Gastroesophageal sphincter (tissue), 4 donors: Measurements from ENCODE around the gene CEP164. TPM values are rescaled to one million over a fixed set of nuclear protein-coding genes. Genes with fewer than 3 reads are reported as not detected.

Experiments used
- ATAC-seq: fragments of 150-250 bp; one replicate; pipeline ENCODE4 v1.9.1; 2016; ENCODE audit warnings: mild to moderate bottlenecking, moderate library complexity
- H3K27ac ChIP-seq, 4 donors: fragments of 200-600 bp; sonication (generic) in 3 of 4; 1 replicate in 3 of 4; 2 replicates in 1 of 4; pipeline ENCODE4 v1.5.1; 2016 to 2019
- H3K27me3 ChIP-seq: fragments of 200-600 bp; sonication (generic); one replicate; pipeline ENCODE4 v1.5.1; 2019
- H3K36me3 ChIP-seq, 2 donors: fragments of 200-600 bp; sonication (generic); one replicate each; pipeline ENCODE4 v1.5.1; 2019; ENCODE audit warnings: control low read depth in 1 of 2
- H3K4me1 ChIP-seq, 3 donors: fragments of 200-600 bp; sonication (generic); 1 replicate in 2 of 3; 2 replicates in 1 of 3; pipeline ENCODE4 v1.5.1; 2016 to 2019; ENCODE audit warnings: control low read depth in 2 of 3
- H3K4me3 ChIP-seq, 2 donors: fragments of 200-600 bp; sonication (generic); one replicate each; pipeline ENCODE4 v1.5.1; 2019; ENCODE audit warnings: mild to moderate bottlenecking in 1 of 2, moderate library complexity in 1 of 2
- H3K9me3 ChIP-seq, 3 donors: fragments of 200-600 bp; sonication (generic); one replicate each; pipeline ENCODE4 v1.5.1; 2017 to 2019; ENCODE audit warnings: control low read depth in 2 of 3
- EP300 ChIP-seq: sonication (generic); formaldehyde crosslinking; IDR thresholded peaks from one replicate; pipeline ENCODE4 v1.6.1; 2017; ENCODE audit warnings: antibody characterized with exemption, mild to moderate bottlenecking
- POLR2A ChIP-seq, 2 donors: fragments of 450-650 bp; IDR thresholded peaks; one replicate each; pipeline ENCODE4 v1.6.1; 2017; ENCODE audit warnings: antibody characterized with exemption in 2 of 2, mild to moderate bottlenecking in 2 of 2, moderate library complexity in 1 of 2
- POLR2AphosphoS5 ChIP-seq: sonication (generic); formaldehyde crosslinking; IDR thresholded peaks from one replicate; pipeline ENCODE4 v1.6.1; 2017; ENCODE audit warnings: antibody characterized with exemption
- WGBS, 2 donors: methylation state at CpG; one replicate each; pipeline ENCODE4 v1.1.5; 2018; ENCODE audit warnings: low coverage in 1 of 2; 5-methylcytosine and 5-hydroxymethylcytosine counted together
- total RNA-seq, 4 donors: library from RNA; depleted of rRNA; stranded (reverse); fragments of >200 nt; gene quantifications; one replicate each; pipeline ENCODE4 v1.1.0, GENCODE V29; 2016
- TF ChIP-seq, protein P1 (sequence below), 4 experiments: fragments of 200-600 bp in 2 of 4; fragments of 450-650 bp in 2 of 4; sonication (generic) in 1 of 4; IDR thresholded peaks; one replicate each; pipeline ENCODE4 v1.5.1; 2017 to 2019; ENCODE audit warnings: antibody characterized with exemption in 4 of 4, mild to moderate bottlenecking in 2 of 4, moderate library complexity in 2 of 4

CEP164 gene
- total RNA-seq, 4 donors from 2014 or later, result 22.3 to 26.3 (median 25.0) TPM

GRCh38 chr11:117391181-117391580, 63.5 kb downstream of the CEP164 start:
- Histone ChIP-seq H3K36me3 (peaks cover 0 to 100% of the 10 kb centered on the region in 2 donors), H3K27ac (no peak overlapping the region), H3K27me3 (no peaks in the 10 kb centered on the region), H3K9me3 (no peaks in the 10 kb centered on the region), H3K4me1 (no peaks in the 10 kb centered on the region), H3K4me3 (no peak overlapping the region)
- WGBS, 2 donors, result 80 to 89% methylated on average over 2 to 8 of the region's 8 CpGs
- ATAC-seq, result no peak
- no peak for TF ChIP-seq POLR2A (IDR thresholded peaks at IDR 0.05)
- no peak for TF ChIP-seq POLR2AphosphoS5
- no peak for TF ChIP-seq EP300
- TF ChIP-seq, protein P1, sequence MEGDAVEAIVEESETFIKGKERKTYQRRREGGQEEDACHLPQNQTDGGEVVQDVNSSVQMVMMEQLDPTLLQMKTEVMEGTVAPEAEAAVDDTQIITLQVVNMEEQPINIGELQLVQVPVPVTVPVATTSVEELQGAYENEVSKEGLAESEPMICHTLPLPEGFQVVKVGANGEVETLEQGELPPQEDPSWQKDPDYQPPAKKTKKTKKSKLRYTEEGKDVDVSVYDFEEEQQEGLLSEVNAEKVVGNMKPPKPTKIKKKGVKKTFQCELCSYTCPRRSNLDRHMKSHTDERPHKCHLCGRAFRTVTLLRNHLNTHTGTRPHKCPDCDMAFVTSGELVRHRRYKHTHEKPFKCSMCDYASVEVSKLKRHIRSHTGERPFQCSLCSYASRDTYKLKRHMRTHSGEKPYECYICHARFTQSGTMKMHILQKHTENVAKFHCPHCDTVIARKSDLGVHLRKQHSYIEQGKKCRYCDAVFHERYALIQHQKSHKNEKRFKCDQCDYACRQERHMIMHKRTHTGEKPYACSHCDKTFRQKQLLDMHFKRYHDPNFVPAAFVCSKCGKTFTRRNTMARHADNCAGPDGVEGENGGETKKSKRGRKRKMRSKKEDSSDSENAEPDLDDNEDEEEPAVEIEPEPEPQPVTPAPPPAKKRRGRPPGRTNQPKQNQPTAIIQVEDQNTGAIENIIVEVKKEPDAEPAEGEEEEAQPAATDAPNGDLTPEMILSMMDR (IDR thresholded peaks at IDR 0.05), result no peak

DNA sequence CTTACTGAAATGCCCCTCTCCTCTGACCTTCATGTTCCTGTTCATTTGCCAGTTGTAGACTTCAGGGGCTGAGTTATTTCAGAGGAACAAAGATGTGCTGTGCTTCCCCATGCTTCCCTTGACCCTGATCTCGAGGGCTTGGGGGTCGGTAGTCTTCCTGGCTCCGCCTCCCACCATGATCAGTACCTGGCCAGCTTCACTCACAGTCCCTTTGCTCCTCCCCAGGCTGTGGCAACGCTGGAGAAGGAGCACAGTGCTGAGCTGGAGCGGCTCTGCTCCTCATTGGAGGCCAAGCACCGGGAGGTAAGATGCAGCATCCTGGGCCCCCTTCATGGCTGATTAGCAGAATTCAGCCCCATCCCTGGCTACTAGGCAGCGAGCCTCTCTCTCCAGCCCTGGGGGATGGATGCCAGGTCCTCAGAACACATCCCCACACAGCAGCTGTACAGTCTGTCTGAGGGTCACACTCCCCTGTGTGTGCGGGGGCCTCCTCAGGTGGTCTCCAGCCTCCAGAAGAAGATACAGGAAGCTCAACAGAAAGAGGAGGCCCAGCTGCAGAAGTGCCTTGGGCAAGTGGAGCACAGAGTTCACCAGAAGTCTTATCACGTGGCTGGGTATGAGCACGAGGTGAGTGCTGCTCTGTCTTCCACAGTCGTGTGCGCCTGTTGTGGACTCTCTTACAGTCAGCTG, 64.5 kb downstream of the CEP164 start:
- peaks cover 0 to 100% of the 10 kb centered on the region in 2 donors for H3K36me3 ChIP-seq

DNA sequence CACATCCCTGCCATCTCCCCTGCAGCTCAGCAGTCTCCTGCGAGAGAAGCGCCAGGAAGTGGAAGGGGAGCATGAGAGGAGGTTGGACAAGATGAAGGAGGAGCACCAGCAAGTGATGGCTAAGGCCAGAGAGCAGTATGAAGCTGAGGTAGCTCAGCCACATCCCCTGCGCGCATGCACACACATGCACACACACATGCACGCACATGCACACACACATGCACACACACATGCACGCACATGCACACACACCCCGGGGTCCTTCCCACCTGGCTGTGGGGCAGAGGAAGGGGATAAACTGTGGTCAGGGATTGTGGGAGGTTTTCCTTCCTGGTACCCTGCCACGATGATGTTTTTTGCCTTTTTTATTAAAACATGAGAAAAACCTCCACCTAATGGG, 65.3 kb downstream of the CEP164 start:
- no peaks in the 10 kb centered on the region for H3K9me3 ChIP-seq
- no peak overlapping the region for H3K27ac ChIP-seq
- H3K4me1 ChIP-seq, result no peaks in the 10 kb centered on the region
- TF ChIP-seq, protein P1 (IDR thresholded peaks at IDR 0.05), result no peak
- TF ChIP-seq EP300, result no peak
- no peak for TF ChIP-seq POLR2A (IDR thresholded peaks at IDR 0.05)
- no peak for TF ChIP-seq POLR2AphosphoS5
- no peak for ATAC-seq
- peaks cover 0 to 100% of the 10 kb centered on the region in 2 donors for H3K36me3 ChIP-seq
- H3K27me3 ChIP-seq, result no peaks in the 10 kb centered on the region
- 88 to 100% methylated on average over 1 to 7 of the region's 8 CpGs for WGBS, 2 donors
- H3K4me3 ChIP-seq, result no peak overlapping the region

More for the DNA sequence above, 64.5 kb downstream of the CEP164 start:
- Histone ChIP-seq H3K9me3 (no peaks in the 10 kb centered on the region), H3K27ac (no peak overlapping the region), H3K4me1 (no peaks in the 10 kb centered on the region), H3K4me3 (no peak overlapping the region), H3K27me3 (no peaks in the 10 kb centered on the region)
- TF ChIP-seq, protein P1 (IDR thresholded peaks at IDR 0.05), result no peak
- TF ChIP-seq EP300 (no peak), POLR2A (IDR thresholded peaks at IDR 0.05) (no peak), POLR2AphosphoS5 (no peak)
- no peak for ATAC-seq
- 90 to 97% methylated on average over 2 to 7 of the region's 12 CpGs for WGBS, 2 donors

DNA sequence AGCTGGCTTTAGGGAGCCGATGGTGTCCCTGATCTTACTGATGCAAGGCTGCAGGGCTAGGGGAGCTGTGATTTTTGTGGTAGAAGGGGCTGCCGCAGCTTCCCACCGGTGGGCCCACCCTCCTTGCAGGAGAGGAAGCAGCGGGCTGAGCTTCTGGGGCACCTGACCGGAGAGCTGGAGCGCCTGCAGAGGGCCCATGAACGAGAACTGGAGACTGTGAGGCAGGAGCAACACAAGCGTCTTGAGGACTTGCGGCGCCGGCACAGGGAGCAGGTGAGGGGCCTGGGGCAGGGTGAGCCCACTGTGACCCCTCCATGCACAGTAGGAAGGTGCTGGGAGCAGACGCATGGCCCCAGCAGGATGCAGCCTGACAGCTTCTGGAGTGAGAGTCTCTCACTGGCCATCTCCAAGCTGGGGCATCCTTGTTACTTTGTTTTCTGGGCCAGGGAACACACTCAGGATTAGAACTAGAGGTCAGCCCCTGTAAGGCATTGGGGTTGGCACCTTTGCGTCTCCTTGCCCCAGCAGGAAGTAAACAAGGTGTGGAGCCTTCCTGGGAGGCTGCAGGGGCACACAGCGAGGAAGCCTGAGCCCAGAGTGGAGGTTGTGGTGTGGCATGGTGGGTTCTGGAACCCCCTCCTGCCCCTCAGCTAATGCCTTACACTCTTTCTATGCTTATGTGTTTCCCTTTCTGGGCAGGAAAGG, 66.7 kb downstream of the CEP164 start:
- no peak overlapping the region for H3K27ac ChIP-seq
- no peak for TF ChIP-seq POLR2A (IDR thresholded peaks at IDR 0.05)
- TF ChIP-seq, protein P1 (IDR thresholded peaks at IDR 0.05), result no peak
- TF ChIP-seq EP300, result no peak
- TF ChIP-seq POLR2AphosphoS5, result no peak
- H3K27me3 ChIP-seq, result no peaks in the 10 kb centered on the region
- no peak for ATAC-seq
- WGBS, 2 donors, result 87 to 100% methylated on average over 1 to 3 of the region's 14 CpGs
- no peak overlapping the region for H3K4me3 ChIP-seq
- H3K36me3 ChIP-seq, result peaks cover 0 to 98% of the 10 kb centered on the region in 2 donors
- H3K9me3 ChIP-seq, result peaks cover 0 to 7% (median 0%) of the 10 kb centered on the region in 3 donors
- no peaks in the 10 kb centered on the region for H3K4me1 ChIP-seq

DNA sequence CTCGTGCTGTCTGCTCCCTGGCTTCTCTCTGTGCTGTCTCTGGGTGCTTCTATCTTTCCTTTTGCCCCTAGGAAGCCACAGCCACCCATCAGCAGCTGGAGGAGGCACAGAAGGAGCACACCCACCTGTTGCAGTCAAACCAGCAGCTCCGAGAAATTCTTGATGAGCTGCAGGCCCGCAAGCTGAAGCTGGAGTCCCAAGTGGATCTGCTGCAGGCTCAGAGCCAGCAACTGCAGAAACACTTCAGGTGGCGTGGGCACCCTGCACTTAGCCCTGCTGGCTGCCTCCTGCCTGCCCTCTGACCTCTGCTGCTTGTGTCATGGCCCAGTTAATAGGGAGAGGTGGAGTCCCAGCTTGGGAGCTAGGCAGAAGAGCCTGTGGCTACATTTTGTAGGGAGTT, 67.8 kb downstream of the CEP164 start:
- H3K27me3 ChIP-seq, result no peaks in the 10 kb centered on the region
- H3K27ac ChIP-seq, result no peak overlapping the region
- peaks cover 0 to 90% of the 10 kb centered on the region in 2 donors for H3K36me3 ChIP-seq
- no peak overlapping the region for H3K4me3 ChIP-seq
- ATAC-seq, result no peak
- H3K9me3 ChIP-seq, result peaks cover 0 to 7% (median 0%) of the 10 kb centered on the region in 3 donors
- TF ChIP-seq POLR2AphosphoS5 (no peak), EP300 (no peak), POLR2A (IDR thresholded peaks at IDR 0.05) (no peak)
- TF ChIP-seq, protein P1 (IDR thresholded peaks at IDR 0.05), result no peak
- H3K4me1 ChIP-seq, result no peaks in the 10 kb centered on the region
- 40 to 67% methylated on average over 1 of the region's 4 CpGs for WGBS, 2 donors
